Tibial nerve (tissue), 3 donors: ENCODE data around the gene DGLUCY.
"Not testable (repeated sequence)": the region's sequence is repeated elsewhere in the genome, so short reads cannot be mapped to it uniquely, and the experiment has no call there.

Experiments used
- POLR2A ChIP-seq, 2 donors: fragments of 450-650 bp; IDR thresholded peaks; one replicate each; pipeline ENCODE4 v1.6.1; 2017; ENCODE audit warnings: antibody characterized with exemption in 2 of 2, mild to moderate bottlenecking in 2 of 2, moderate library complexity in 2 of 2
- TF ChIP-seq, protein P1 (sequence below), 5 experiments: fragments of 200-600 bp in 3 of 5; fragments of 450-650 bp in 2 of 5; sonication (generic) in 3 of 5; IDR thresholded peaks; one replicate each; pipeline ENCODE4 v1.5.1; 2016 to 2019; ENCODE audit warnings: antibody characterized with exemption in 5 of 5, mild to moderate bottlenecking in 3 of 5, moderate library complexity in 2 of 5

DNA sequence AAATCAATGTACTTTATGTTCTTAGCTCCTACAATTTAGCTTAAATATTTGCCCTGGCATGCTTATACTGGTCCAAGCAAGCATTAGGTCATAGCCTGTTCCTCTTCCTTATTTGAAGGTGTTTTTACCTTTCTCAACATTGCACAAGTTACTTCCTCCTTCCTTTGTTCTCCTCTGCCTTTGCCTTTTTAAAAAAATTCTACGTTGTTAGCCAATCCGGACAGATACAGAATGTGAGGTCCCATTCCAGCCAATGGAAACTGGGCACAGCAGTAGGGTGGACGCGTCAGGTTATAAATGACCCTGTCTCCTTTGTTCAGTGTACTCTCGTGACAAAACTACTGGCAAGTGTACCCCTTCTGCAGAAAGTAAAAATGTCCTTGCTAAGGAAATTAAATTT is 26.4 kb upstream of the DGLUCY start:
- TF ChIP-seq, protein P1, sequence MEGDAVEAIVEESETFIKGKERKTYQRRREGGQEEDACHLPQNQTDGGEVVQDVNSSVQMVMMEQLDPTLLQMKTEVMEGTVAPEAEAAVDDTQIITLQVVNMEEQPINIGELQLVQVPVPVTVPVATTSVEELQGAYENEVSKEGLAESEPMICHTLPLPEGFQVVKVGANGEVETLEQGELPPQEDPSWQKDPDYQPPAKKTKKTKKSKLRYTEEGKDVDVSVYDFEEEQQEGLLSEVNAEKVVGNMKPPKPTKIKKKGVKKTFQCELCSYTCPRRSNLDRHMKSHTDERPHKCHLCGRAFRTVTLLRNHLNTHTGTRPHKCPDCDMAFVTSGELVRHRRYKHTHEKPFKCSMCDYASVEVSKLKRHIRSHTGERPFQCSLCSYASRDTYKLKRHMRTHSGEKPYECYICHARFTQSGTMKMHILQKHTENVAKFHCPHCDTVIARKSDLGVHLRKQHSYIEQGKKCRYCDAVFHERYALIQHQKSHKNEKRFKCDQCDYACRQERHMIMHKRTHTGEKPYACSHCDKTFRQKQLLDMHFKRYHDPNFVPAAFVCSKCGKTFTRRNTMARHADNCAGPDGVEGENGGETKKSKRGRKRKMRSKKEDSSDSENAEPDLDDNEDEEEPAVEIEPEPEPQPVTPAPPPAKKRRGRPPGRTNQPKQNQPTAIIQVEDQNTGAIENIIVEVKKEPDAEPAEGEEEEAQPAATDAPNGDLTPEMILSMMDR (IDR thresholded peaks at IDR 0.05): not testable (repeated sequence)
- not testable (repeated sequence) for TF ChIP-seq POLR2A (IDR thresholded peaks at IDR 0.05)
